GM18870 (cell line): ENCODE measurements around the gene TCF12.
"Not testable (repeated sequence)": the region's sequence is repeated elsewhere in the genome, so short reads cannot be mapped to it uniquely, and the experiment has no call there.

ENCODE experiments used
- ATAC-seq: cut with Tn5 transposase; IDR thresholded peaks from one replicate; pipeline ENCODE4 v1.9.1; 2021; ENCODE audit warnings: moderate library complexity; ENCODE audit not compliant: unreplicated experiment

TCF12 gene

GRCh38 chr15:56972426-56972825, 54.0 kb downstream of the TCF12 start:
- no peak for ATAC-seq

GRCh38 chr15:56973463-56973862, 55.0 kb downstream of the TCF12 start:
- ATAC-seq, result no peak

GRCh38 chr15:56977232-56977631, 58.8 kb downstream of the TCF12 start:
- no peak for ATAC-seq

- ATAC-seq, result no peak
Observed at GRCh38 chr15:56978898-56979662, 60.6 kb downstream of the TCF12 start.

- no peak for ATAC-seq
Observed at GRCh38 chr15:56980473-56980872, 62.0 kb downstream of the TCF12 start.

GRCh38 chr15:56981160-56981559, 62.7 kb downstream of the TCF12 start:
- no peak for ATAC-seq

GRCh38 chr15:56982987-56983386, 64.5 kb downstream of the TCF12 start:
- no peak for ATAC-seq

- ATAC-seq, result no peak
Observed at GRCh38 chr15:56984681-56985481, 66.4 kb downstream of the TCF12 start.

- ATAC-seq, result no peak
Observed at GRCh38 chr15:56985856-56986255, 67.4 kb downstream of the TCF12 start.

- ATAC-seq, result no peak
Observed at GRCh38 chr15:56987286-56987685, 68.8 kb downstream of the TCF12 start.

- ATAC-seq, result no peak
Observed at GRCh38 chr15:56988219-56988618, 69.8 kb downstream of the TCF12 start.

- ATAC-seq, result no peak
Observed at GRCh38 chr15:56989411-56989924, 71.0 kb downstream of the TCF12 start.

- ATAC-seq, result no peak
Observed at GRCh38 chr15:56991017-56991416, 72.6 kb downstream of the TCF12 start.

GRCh38 chr15:56992725-56993124, 74.3 kb downstream of the TCF12 start:
- no peak for ATAC-seq

- no peak for ATAC-seq
Observed at GRCh38 chr15:56994280-56994679, 75.8 kb downstream of the TCF12 start.

- no peak for ATAC-seq
Observed at GRCh38 chr15:56996093-56996492, 77.6 kb downstream of the TCF12 start.

GRCh38 chr15:56996746-56997470, 78.5 kb downstream of the TCF12 start:
- no peak for ATAC-seq

- ATAC-seq, result no peak
Observed at GRCh38 chr15:57003418-57003817, 85.0 kb downstream of the TCF12 start.

- ATAC-seq, result no peak
Observed at GRCh38 chr15:57005244-57005643, 86.8 kb downstream of the TCF12 start.

- not testable (repeated sequence) for ATAC-seq
Observed at GRCh38 chr15:57007797-57008196, 89.4 kb downstream of the TCF12 start.

GRCh38 chr15:57010724-57011123, 92.3 kb downstream of the TCF12 start:
- ATAC-seq, result no peak
